WTC11 (cell line): ENCODE measurements around the gene AGAP1. TPM values are rescaled to one million over a fixed set of nuclear protein-coding genes. Genes with fewer than 3 reads are reported as not detected.

Source experiments
- ATAC-seq: fragments of 200-7000 bp; cut with Tn5 transposase; 2 replicates; pipeline ENCODE4 v1.10.0; 2021; ENCODE audit warnings: mild to moderate bottlenecking, moderate library complexity
- CTCF ChIA-PET: fragments of 300-600 bp; sonication (Branson Sonifier 250); formaldehyde crosslinking; loops from one replicate; lab custom pipeline; 2021; ENCODE audit warnings: antibody characterized with exemption; lab: Charles Lee
- POLR2A ChIA-PET: fragments of 350-600 bp; sonication (Branson Sonifier 250); formaldehyde crosslinking; loops from one replicate; lab custom pipeline; 2021; ENCODE audit warnings: antibody characterized with exemption; lab: Charles Lee
- DNase-seq: peaks from one replicate; pipeline ENCODE4 v3.0.0; 2021; ENCODE audit warnings: low spot score
- H3K27ac Mint-ChIP-seq: 2 replicates; pipeline ENCODE4 v1.8.0; 2021; ENCODE audit warnings: mixed read lengths
- H3K27me3 Mint-ChIP-seq: 2 replicates; pipeline ENCODE4 v1.8.0; 2021; ENCODE audit warnings: low read depth, mild to moderate bottlenecking, moderate library complexity, mixed read lengths
- H3K36me3 Mint-ChIP-seq: 2 replicates; pipeline ENCODE4 v1.8.0; 2021; ENCODE audit warnings: mixed read lengths
- H3K4me1 Mint-ChIP-seq: 2 replicates; pipeline ENCODE4 v1.8.0; 2022; ENCODE audit warnings: mixed read lengths
- H3K4me3 Mint-ChIP-seq: 2 replicates; pipeline ENCODE4 v1.8.0; 2021; ENCODE audit warnings: mild to moderate bottlenecking, moderate library complexity, mixed read lengths
- H3K9me3 Mint-ChIP-seq: 2 replicates; pipeline ENCODE4 v1.8.0; 2021; ENCODE audit warnings: mixed read lengths
- ATF1 ChIP-seq: sonication (generic); formaldehyde crosslinking; IDR thresholded peaks from 2 replicates; pipeline ENCODE4 v1.8.1; 2023; ENCODE audit warnings: mild to moderate bottlenecking, moderate library complexity, missing genetic modification reagents
- CREM ChIP-seq: sonication (generic); formaldehyde crosslinking; IDR thresholded peaks from 2 replicates; pipeline ENCODE4 v1.8.1; 2022; ENCODE audit warnings: mild to moderate bottlenecking, missing genetic modification reagents, moderate library complexity
- E2F1 ChIP-seq: sonication (generic); formaldehyde crosslinking; IDR thresholded peaks from 2 replicates; pipeline ENCODE4 v1.8.0; 2022; ENCODE audit warnings: mild to moderate bottlenecking, missing genetic modification reagents
- ERG ChIP-seq: fragments of 250-450 bp; sonication (Bioruptor Pico); IDR thresholded peaks from 2 replicates; pipeline ENCODE4 v1.8.0; 2021; ENCODE audit warnings: mild to moderate bottlenecking
- ETV6 ChIP-seq: sonication (generic); formaldehyde crosslinking; IDR thresholded peaks from 2 replicates; pipeline ENCODE4 v1.8.1; 2022; ENCODE audit warnings: mild to moderate bottlenecking, missing genetic modification reagents
- FOXJ3 ChIP-seq: sonication (generic); formaldehyde crosslinking; IDR thresholded peaks from 2 replicates; pipeline ENCODE4 v1.9.0; 2021; ENCODE audit warnings: missing genetic modification reagents, mild to moderate bottlenecking, borderline replicate concordance
- GRHL2 ChIP-seq: fragments of 250-450 bp; sonication (Bioruptor Pico); IDR thresholded peaks from 2 replicates; pipeline ENCODE4 v1.8.0; 2022; ENCODE audit warnings: mild to moderate bottlenecking, moderate library complexity; ENCODE audit not compliant: insufficient replicate concordance, severe bottlenecking
- GTF2I ChIP-seq: fragments of 250-450 bp; sonication (Bioruptor Pico); conservative IDR thresholded peaks from 2 replicates; pipeline ENCODE4 v1.4.0; 2021; ENCODE audit warnings: mild to moderate bottlenecking
- JAZF1 ChIP-seq: fragments of 250-450 bp; sonication (Bioruptor Pico); IDR thresholded peaks from 2 replicates; pipeline ENCODE4 v1.9.0; 2021; ENCODE audit warnings: moderate library complexity, mild to moderate bottlenecking, inconsistent platforms
- MAX ChIP-seq: sonication (generic); formaldehyde crosslinking; IDR thresholded peaks from 2 replicates; pipeline ENCODE4 v1.8.0; 2022; ENCODE audit warnings: mild to moderate bottlenecking, missing genetic modification reagents
- MYBL2 ChIP-seq: sonication (generic); formaldehyde crosslinking; IDR thresholded peaks from 2 replicates; pipeline ENCODE4 v1.8.1; 2023; ENCODE audit warnings: mild to moderate bottlenecking, moderate library complexity, missing genetic modification reagents
- NFATC4 ChIP-seq: fragments of 250-450 bp; sonication (Bioruptor Pico); IDR thresholded peaks from 2 replicates; pipeline ENCODE4 v1.9.0; 2021; ENCODE audit warnings: mild to moderate bottlenecking
- NR2C2 ChIP-seq: sonication (generic); formaldehyde crosslinking; IDR thresholded peaks from 2 replicates; pipeline ENCODE4 v1.8.0; 2022; ENCODE audit warnings: mild to moderate bottlenecking, missing genetic modification reagents
- NR3C1 ChIP-seq: sonication (generic); formaldehyde crosslinking; conservative IDR thresholded peaks from 2 replicates; pipeline ENCODE4 v1.8.1; 2023; ENCODE audit warnings: low read depth, mild to moderate bottlenecking, missing genetic modification reagents
- TCF7 ChIP-seq: sonication (generic); formaldehyde crosslinking; IDR thresholded peaks from 2 replicates; pipeline ENCODE4 v1.8.0; 2022; ENCODE audit warnings: mild to moderate bottlenecking, low read depth, missing genetic modification reagents, moderate library complexity
- ZNF263 ChIP-seq: sonication (generic); formaldehyde crosslinking; IDR thresholded peaks from 2 replicates; pipeline ENCODE4 v1.8.1; 2022; ENCODE audit warnings: low read depth, mild to moderate bottlenecking, moderate library complexity, missing genetic modification reagents
- ZNF423 ChIP-seq: fragments of 250-450 bp; sonication (Bioruptor Pico); IDR thresholded peaks from 2 replicates; pipeline ENCODE4 v2.1.2; 2022; ENCODE audit warnings: mild to moderate bottlenecking, moderate library complexity
- ZNF425 ChIP-seq: fragments of 250-450 bp; sonication (Bioruptor Pico); conservative IDR thresholded peaks from 2 replicates; pipeline ENCODE4 v1.9.0; 2021; ENCODE audit warnings: mild to moderate bottlenecking
- total RNA-seq: library from RNA; stranded (reverse); gene quantifications from 3 replicates; pipeline ENCODE4 v1.2.3, GENCODE V29; 2021

AGAP1 gene
- total RNA-seq, 1 experiment from 2014 or later = 49.3 TPM

GRCh38 chr2:235861383-235861782, 367.5 kb downstream of the AGAP1 start:
- no peak for TF ChIP-seq GTF2I (CRISPR knock-in tag)
- no peak for TF ChIP-seq E2F1
- no peak for TF ChIP-seq GRHL2 (CRISPR knock-in tag)
- no peak for TF ChIP-seq NFATC4 (CRISPR knock-in tag)
- TF ChIP-seq CREM (CRISPR knock-in tag) = no peak
- TF ChIP-seq ZNF263 (CRISPR knock-in tag) = no peak
- TF ChIP-seq JAZF1 (CRISPR knock-in tag) = no peak
- Mint-ChIP-seq H3K27me3 (no peaks in the 10 kb centered on the region), H3K4me3 (no peak overlapping the region)

GRCh38 chr2:235863414-235863813, 369.6 kb downstream of the AGAP1 start:
- CTCF ChIA-PET = no interaction called here

More at GRCh38 chr2:235861383-235861782, 367.5 kb downstream of the AGAP1 start:
- Mint-ChIP-seq H3K9me3 (no peaks in the 10 kb centered on the region), H3K36me3 (no peaks in the 10 kb centered on the region), H3K4me1 (peaks cover 50% of the 10 kb centered on the region), H3K27ac (no peak overlapping the region)
- CTCF ChIA-PET = no interaction called here
- POLR2A ChIA-PET = no interaction called here
- ATAC-seq (no peak), DNase-seq (no peak)

GRCh38 chr2:235864302-235864701, 370.5 kb downstream of the AGAP1 start:
- Mint-ChIP-seq H3K4me1 (peaks cover 50% of the 10 kb centered on the region), H3K27ac (peak overlapping the region; percentile 47; the same call in 1 of the 2 replicates), H3K36me3 (peaks cover 5% of the 10 kb centered on the region), H3K27me3 (no peaks in the 10 kb centered on the region), H3K4me3 (no peak overlapping the region), H3K9me3 (no peaks in the 10 kb centered on the region)
- DNase-seq = peak; percentile 9
- ATAC-seq = no peak
- TF ChIP-seq NFATC4 (CRISPR knock-in tag) (no peak), ETV6 (CRISPR knock-in tag) (no peak), ZNF425 (CRISPR knock-in tag) (no peak), NR3C1 (CRISPR knock-in tag) (no peak), TCF7 (CRISPR knock-in tag) (no peak), ERG (CRISPR knock-in tag) (no peak), ZNF423 (no peak), FOXJ3 (CRISPR knock-in tag) (no peak), ATF1 (CRISPR knock-in tag) (no peak), MYBL2 (CRISPR knock-in tag) (no peak)
- POLR2A ChIA-PET = no interaction called here
- CTCF ChIA-PET = no interaction called here

More at GRCh38 chr2:235863414-235863813, 369.6 kb downstream of the AGAP1 start:
- Mint-ChIP-seq H3K27me3 (no peaks in the 10 kb centered on the region), H3K36me3 (peaks cover under 1% of the 10 kb centered on the region; the same call in 1 of the 2 replicates), H3K9me3 (no peaks in the 10 kb centered on the region), H3K4me3 (no peak overlapping the region), H3K27ac (0 out of 2 replicates have a peak overlapping the region, but pooled peaks have one; percentile 4), H3K4me1 (peaks cover 57% of the 10 kb centered on the region)
- no peak for TF ChIP-seq NR2C2 (CRISPR knock-in tag)
- TF ChIP-seq MAX = 0 out of 2 replicates have a peak, but pooled peaks have one; percentile 38
- no peak for ATAC-seq
- POLR2A ChIA-PET = no interaction called here
- DNase-seq = peak; percentile 11
